Keratinocyte (primary cell): ENCODE data around the gene BID. TPM values are rescaled to one million over a fixed set of nuclear protein-coding genes. Genes with fewer than 3 reads are reported as not detected.

Experiments
- DNase-seq: peaks from one replicate; pipeline ENCODE4 v3.0.0-alpha.2; 2011; ENCODE audit warnings: low read depth, missing footprints, low spot score
- FAIRE-seq: peaks from 2 replicates; lab custom pipeline; 2011; peaks lifted over from hg19 to GRCh38; lab: Jason Lieb, UNC
- H2AFZ ChIP-seq: 2 replicates; pipeline ENCODE4 v1.6.0; 2012; ENCODE audit warnings: low read length, control low read depth, inconsistent platforms; ENCODE audit not compliant: control insufficient read depth
- H3K27ac ChIP-seq: 2 replicates; pipeline ENCODE4 v1.5.1; 2011; ENCODE audit warnings: low read length; ENCODE audit not compliant: control insufficient read depth, insufficient read depth
- H3K27me3 ChIP-seq: 3 replicates; pipeline ENCODE4 v1.6.0; 2011; ENCODE audit warnings: low read length; ENCODE audit not compliant: control insufficient read depth, insufficient read depth; ENCODE audit errors: extremely low read depth
- H3K36me3 ChIP-seq, 2 experiments: 2 replicates in 1 of 2; 3 replicates in 1 of 2; pipeline ENCODE4 v1.5.1; 2011; ENCODE audit warnings: low read length in 2 of 2, mild to moderate bottlenecking in 1 of 2; ENCODE audit not compliant: control insufficient read depth in 2 of 2, insufficient read depth in 2 of 2; ENCODE audit errors: extremely low read depth in 1 of 2
- H3K4me1 ChIP-seq: 3 replicates; pipeline ENCODE4 v1.5.1; 2011; ENCODE audit warnings: low read length; ENCODE audit not compliant: control insufficient read depth, insufficient read depth; ENCODE audit errors: extremely low read depth
- H3K4me2 ChIP-seq: 3 replicates; pipeline ENCODE4 v1.6.0; 2011; ENCODE audit warnings: low read depth, low read length; ENCODE audit not compliant: control insufficient read depth, insufficient read depth; ENCODE audit errors: extremely low read depth
- H3K4me3 ChIP-seq, 3 experiments: fragments of 200-600 bp in 1 of 3; sonication (generic) in 1 of 3; 2 replicates in 2 of 3; 3 replicates in 1 of 3; pipeline ENCODE4 v1.5.1; 2011 to 2016; ENCODE audit warnings: low read length in 3 of 3, mild to moderate bottlenecking in 3 of 3, control low read depth in 2 of 3, inconsistent platforms in 1 of 3, low read depth in 1 of 3, mixed read lengths in 1 of 3, mixed run types in 1 of 3, moderate library complexity in 1 of 3; ENCODE audit not compliant: control insufficient read depth in 2 of 3, insufficient read depth in 2 of 3; ENCODE audit errors: extremely low read depth in 1 of 3
- H3K79me2 ChIP-seq: 2 replicates; pipeline ENCODE4 v1.6.0; 2012; ENCODE audit warnings: low read length; ENCODE audit not compliant: control insufficient read depth, insufficient read depth
- H3K9ac ChIP-seq: 3 replicates; pipeline ENCODE4 v1.6.0; 2011; ENCODE audit warnings: low read length; ENCODE audit not compliant: control insufficient read depth, insufficient read depth; ENCODE audit errors: extremely low read depth
- H3K9me1 ChIP-seq: 3 replicates; pipeline ENCODE4 v1.6.0; 2011; ENCODE audit warnings: low read length; ENCODE audit not compliant: control insufficient read depth, insufficient read depth; ENCODE audit errors: extremely low read depth
- H3K9me3 ChIP-seq: 2 replicates; pipeline ENCODE4 v1.5.1; 2012; ENCODE audit warnings: low read depth, low read length; ENCODE audit not compliant: control insufficient read depth
- H4K20me1 ChIP-seq: 3 replicates; pipeline ENCODE4 v1.6.0; 2011; ENCODE audit warnings: low read length; ENCODE audit not compliant: control insufficient read depth, insufficient read depth; ENCODE audit errors: extremely low read depth
- CTCF ChIP-seq, 3 experiments: IDR thresholded peaks in 1 of 3; conservative IDR thresholded peaks in 1 of 3; optimal IDR thresholded peaks in 1 of 3; 2 replicates in 2 of 3; 3 replicates in 1 of 3; pipeline versions ENCODE3 to v1.5.1; 2011; ENCODE audit warnings: low read length in 3 of 3, mild to moderate bottlenecking in 3 of 3, moderate library complexity in 2 of 3, control low read depth in 1 of 3, inconsistent platforms in 1 of 3; ENCODE audit not compliant: insufficient read depth in 2 of 3; ENCODE audit errors: extremely low read depth in 1 of 3
- EZH2 ChIP-seq: IDR thresholded peaks from one replicate; pipeline ENCODE4 v1.6.1; 2012; ENCODE audit warnings: inconsistent platforms, mild to moderate bottlenecking, low read length, moderate library complexity
- dilution Hi-C: fragments of 300-500 bp; cut with MboI; formaldehyde crosslinking; loops from one replicate; pipeline ENCODE4 v1.7.0; 2020; ENCODE audit warnings: low sequenced_read_pairs; ENCODE audit not compliant: extremely low pct_ligation_motif_present
- polyA plus RNA-seq, 5 experiments: library from polyadenylated mRNA; depleted of rRNA in 3 of 5; stranded (reverse) in 3 of 5; stranded (forward) in 1 of 5; unstranded in 1 of 5; fragments of >200 nt; gene quantifications; 1 replicate in 1 of 5; 2 replicates in 3 of 5; 3 replicates in 1 of 5; pipeline versions ENCODE4 v1.2.1 to v1.2.3, GENCODE V29; 2011 to 2012; ENCODE audit warnings: missing spikeins in 2 of 5, low read depth in 1 of 5, low replicate concordance in 1 of 5

BID gene
- polyA plus RNA-seq, 1 donor (not counting 4 experiments of a cell fraction or from before 2014, with no cell fraction given), result 46.0 TPM

- no peak overlapping the region for H3K27ac ChIP-seq
- no peaks in the 10 kb centered on the region for H3K4me1 ChIP-seq
- H3K4me2 ChIP-seq, result no peak overlapping the region
- FAIRE-seq (no peak), DNase-seq (no peak)
- H2AFZ ChIP-seq, result no peak overlapping the region
- H3K9ac ChIP-seq, result no peak overlapping the region
- H3K4me3 ChIP-seq, result no peak overlapping the region
- no peaks in the 10 kb centered on the region for H3K79me2 ChIP-seq
- TF ChIP-seq CTCF (optimal IDR thresholded peaks at IDR 0.05 in 1 of 3, IDR thresholded peaks at IDR 0.05 in 1 of 3, conservative IDR thresholded peaks at IDR 0.05 in 1 of 3; ENCODE audit: extremely low read depth in 1 of 3, insufficient read depth in 2 of 3, low read length in 3 of 3) (no peak), EZH2 (no peak)
- H3K9me3 ChIP-seq, result no peaks in the 10 kb centered on the region
- dilution Hi-C loops, result no loop called here
- peaks cover 2% of the 10 kb centered on the region for H3K9me1 ChIP-seq
- H4K20me1 ChIP-seq, result no peaks in the 10 kb centered on the region
- no peaks in the 10 kb centered on the region for H3K27me3 ChIP-seq
- H3K36me3 ChIP-seq, result peaks cover 34 to 50% of the 10 kb centered on the region in 2 experiments
Observed at GRCh38 chr22:17814084-17814483, 39.8 kb upstream of the BID start.

DNA sequence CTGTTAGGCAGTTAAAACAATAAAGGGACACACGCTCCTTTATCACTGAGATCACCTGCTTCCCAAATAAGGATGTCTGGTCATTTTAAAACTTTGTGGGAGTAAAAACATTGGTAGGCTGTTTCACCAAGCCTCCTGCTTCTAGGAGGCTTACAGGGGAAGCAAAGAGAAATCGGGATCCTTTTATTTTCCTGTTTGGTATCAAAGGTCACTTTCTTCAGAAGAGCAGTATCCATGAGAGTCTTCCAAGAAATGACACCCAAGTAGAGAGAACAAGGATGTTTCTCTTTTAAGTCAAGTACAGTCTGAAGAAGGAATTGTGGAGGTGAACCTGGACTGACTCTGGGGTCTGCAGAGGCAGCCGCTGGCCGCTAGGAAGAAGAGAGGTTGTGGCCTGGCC, 36.9 kb upstream of the BID start:
- dilution Hi-C loops, result no loop called here
- Histone ChIP-seq H3K79me2 (no peaks in the 10 kb centered on the region), H3K27me3 (no peaks in the 10 kb centered on the region), H3K27ac (no peak overlapping the region), H3K36me3 (peaks cover 28 to 57% of the 10 kb centered on the region in 2 experiments), H2AFZ (no peak overlapping the region), H3K9me1 (peaks cover 2% of the 10 kb centered on the region), H3K9me3 (no peaks in the 10 kb centered on the region), H3K4me3 (no peak overlapping the region), H3K4me1 (no peaks in the 10 kb centered on the region), H3K4me2 (no peak overlapping the region), H3K9ac (no peak overlapping the region), H4K20me1 (no peaks in the 10 kb centered on the region)
- TF ChIP-seq CTCF (optimal IDR thresholded peaks at IDR 0.05 in 1 of 3, IDR thresholded peaks at IDR 0.05 in 1 of 3, conservative IDR thresholded peaks at IDR 0.05 in 1 of 3; ENCODE audit: extremely low read depth in 1 of 3, insufficient read depth in 2 of 3, low read length in 3 of 3) (no peak), EZH2 (no peak)
- FAIRE-seq (no peak), DNase-seq (no peak)
